ENCODE measurements around the gene SOBP. TPM values are rescaled to one million over a fixed set of nuclear protein-coding genes. Genes with fewer than 3 reads are reported as not detected.

SOBP gene
- total and polyA plus RNA-seq, 2 donors (not counting 1 experiment from before 2014, with no cell fraction given): 0.82 to 1.5 TPM

DNA sequence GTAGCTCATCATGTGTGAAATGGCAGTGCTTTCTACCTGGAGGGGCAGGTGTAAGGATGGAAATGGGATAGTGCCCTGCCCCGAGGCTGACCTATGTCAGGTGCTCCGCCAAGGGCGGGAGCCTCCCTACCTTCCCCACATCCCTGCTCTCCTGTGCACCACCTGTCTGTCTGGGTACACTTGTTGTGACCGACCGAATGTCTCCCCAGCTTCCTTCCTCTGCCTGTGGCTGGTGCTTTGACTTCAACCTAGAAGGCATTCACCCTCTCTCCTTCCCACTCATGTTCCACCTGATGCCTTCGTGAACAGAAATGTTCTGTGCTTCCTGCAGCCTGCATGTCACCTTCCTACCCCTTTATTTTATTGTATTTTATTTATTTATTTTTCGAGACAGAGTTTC, 219.4 kb downstream of the SOBP start:
- TF ChIP-seq, protein P1, sequence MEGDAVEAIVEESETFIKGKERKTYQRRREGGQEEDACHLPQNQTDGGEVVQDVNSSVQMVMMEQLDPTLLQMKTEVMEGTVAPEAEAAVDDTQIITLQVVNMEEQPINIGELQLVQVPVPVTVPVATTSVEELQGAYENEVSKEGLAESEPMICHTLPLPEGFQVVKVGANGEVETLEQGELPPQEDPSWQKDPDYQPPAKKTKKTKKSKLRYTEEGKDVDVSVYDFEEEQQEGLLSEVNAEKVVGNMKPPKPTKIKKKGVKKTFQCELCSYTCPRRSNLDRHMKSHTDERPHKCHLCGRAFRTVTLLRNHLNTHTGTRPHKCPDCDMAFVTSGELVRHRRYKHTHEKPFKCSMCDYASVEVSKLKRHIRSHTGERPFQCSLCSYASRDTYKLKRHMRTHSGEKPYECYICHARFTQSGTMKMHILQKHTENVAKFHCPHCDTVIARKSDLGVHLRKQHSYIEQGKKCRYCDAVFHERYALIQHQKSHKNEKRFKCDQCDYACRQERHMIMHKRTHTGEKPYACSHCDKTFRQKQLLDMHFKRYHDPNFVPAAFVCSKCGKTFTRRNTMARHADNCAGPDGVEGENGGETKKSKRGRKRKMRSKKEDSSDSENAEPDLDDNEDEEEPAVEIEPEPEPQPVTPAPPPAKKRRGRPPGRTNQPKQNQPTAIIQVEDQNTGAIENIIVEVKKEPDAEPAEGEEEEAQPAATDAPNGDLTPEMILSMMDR (IDR thresholded peaks at IDR 0.05): no peak
- TF ChIP-seq EZH2 (IDR thresholded peaks at IDR 0.05; ENCODE audit: borderline replicate concordance, insufficient read depth, low read depth, low read length, poor library complexity, severe bottlenecking): no peak
- H3K27me3 ChIP-seq (replicated peaks in 1 of 4; ENCODE audit: control extremely low read depth in 1 of 4, control insufficient read depth in 3 of 4, insufficient read depth in 4 of 4, low read length in 3 of 4): no peaks in the 10 kb centered on the region
- no peak overlapping the region for H2AFZ ChIP-seq (ENCODE audit: insufficient read depth, low read depth, low read length, poor library complexity, severe bottlenecking)
- no peaks in the 10 kb centered on the region for H3K9me3 ChIP-seq (ENCODE audit: control extremely low read depth in 1 of 3, control insufficient read depth in 2 of 3, insufficient read depth in 1 of 3, low read length in 2 of 3)
- H3K9me3 Mint-ChIP-seq (ENCODE audit: insufficient read depth): no peaks in the 10 kb centered on the region
- no peak for ATAC-seq (ENCODE audit: low read depth)
- no peaks in the 10 kb centered on the region for H4K20me1 ChIP-seq (ENCODE audit: control insufficient read depth, insufficient read depth, low read length, poor library complexity, severe bottlenecking)
- no peak overlapping the region for H3K27ac ChIP-seq (ENCODE audit: low read length in 2 of 2)
- H3K79me2 ChIP-seq (ENCODE audit: control insufficient read depth, insufficient read depth, low read length): no peaks in the 10 kb centered on the region
- no peak overlapping the region for H3K9ac ChIP-seq (ENCODE audit: low read length)
- H3K27ac Mint-ChIP-seq: no peak overlapping the region
- 82% methylated on average over 4 of the region's 7 CpGs for WGBS (ENCODE audit: insufficient coverage)
- ChIA-PET POLR2A (interaction anchor here (0.7 kb wide), 1 partner anchor 129 kb away, joined by 3 read pairs; no protein-coding TSS in a partner anchor), CTCF (interaction anchor here (0.7 kb wide), 1 partner anchor 35 kb away, joined by 3 read pairs; no protein-coding TSS in a partner anchor)
- no peak overlapping the region for H3K4me3 Mint-ChIP-seq
- peaks cover 0 to 2% of the 10 kb centered on the region in 2 experiments for H3K36me3 ChIP-seq (replicated peaks in 1 of 2; ENCODE audit: control extremely low read depth in 1 of 2, control insufficient read depth in 1 of 2, extremely low read depth in 1 of 2, insufficient read depth in 2 of 2, low read length in 1 of 2)
- H3K27me3 Mint-ChIP-seq: no peaks in the 10 kb centered on the region
- H3K4me3 ChIP-seq (ENCODE audit: control extremely low read depth in 1 of 5, extremely low read depth in 1 of 5, insufficient read depth in 1 of 5, low read depth in 2 of 5, low read length in 4 of 5): no peak overlapping the region
- DNase-seq: no peak
- peaks cover 11 to 20% of the 10 kb centered on the region in 2 donors for H3K4me1 ChIP-seq (ENCODE audit: control insufficient read depth in 2 of 2, insufficient read depth in 2 of 2, low read length in 2 of 2)
- no peak overlapping the region for H3K4me2 ChIP-seq (replicated peaks; ENCODE audit: low read depth, low read length, poor library complexity, severe bottlenecking)
- H3K4me1 Mint-ChIP-seq: peaks cover 23% of the 10 kb centered on the region
- intact Hi-C loops (cut with micrococcal nuclease): no loop called here

Other genes starting within 250 kb of the SOBP start
- 16.9 and 18.3 TPM in 2 replicates for gene PDSS2, start 30.6 kb upstream of the SOBP start, total RNA-seq
- gene PDSS2, start 30.6 kb upstream of the SOBP start, polyA plus RNA-seq: 16.9 and 17.0 TPM in 2 replicates